NB4 (cell line): ENCODE results near the gene ATXN2L.
"Not testable (repeated sequence)": the region's sequence is repeated elsewhere in the genome, so short reads cannot be mapped to it uniquely, and the experiment has no call there.

Experiments
- DNase-seq: peaks from one replicate; pipeline ENCODE4 v3.0.0; 2010; ENCODE audit warnings: low read depth
- H3K4me3 ChIP-seq: one replicate; pipeline ENCODE4 v1.5.1; 2011; ENCODE audit warnings: mild to moderate bottlenecking, low read depth, low read length, moderate library complexity
- MYC ChIP-seq: IDR thresholded peaks from 2 replicates; pipeline ENCODE4 v1.6.1; 2011; ENCODE audit warnings: low read depth, low read length
- POLR2A ChIP-seq: IDR thresholded peaks from 2 replicates; pipeline ENCODE4 v1.6.1; 2011; ENCODE audit warnings: mild to moderate bottlenecking; ENCODE audit not compliant: insufficient read length; ENCODE audit errors: extremely low read depth
- TF ChIP-seq, protein P1 (sequence below): IDR thresholded peaks from 2 replicates; pipeline ENCODE4 v1.6.1; 2011; ENCODE audit warnings: low read depth, low read length
- TF ChIP-seq, protein P2 (sequence below): IDR thresholded peaks from one replicate; pipeline ENCODE4 v1.5.1; 2012; ENCODE audit warnings: low read depth, low read length

ATXN2L gene

DNA sequence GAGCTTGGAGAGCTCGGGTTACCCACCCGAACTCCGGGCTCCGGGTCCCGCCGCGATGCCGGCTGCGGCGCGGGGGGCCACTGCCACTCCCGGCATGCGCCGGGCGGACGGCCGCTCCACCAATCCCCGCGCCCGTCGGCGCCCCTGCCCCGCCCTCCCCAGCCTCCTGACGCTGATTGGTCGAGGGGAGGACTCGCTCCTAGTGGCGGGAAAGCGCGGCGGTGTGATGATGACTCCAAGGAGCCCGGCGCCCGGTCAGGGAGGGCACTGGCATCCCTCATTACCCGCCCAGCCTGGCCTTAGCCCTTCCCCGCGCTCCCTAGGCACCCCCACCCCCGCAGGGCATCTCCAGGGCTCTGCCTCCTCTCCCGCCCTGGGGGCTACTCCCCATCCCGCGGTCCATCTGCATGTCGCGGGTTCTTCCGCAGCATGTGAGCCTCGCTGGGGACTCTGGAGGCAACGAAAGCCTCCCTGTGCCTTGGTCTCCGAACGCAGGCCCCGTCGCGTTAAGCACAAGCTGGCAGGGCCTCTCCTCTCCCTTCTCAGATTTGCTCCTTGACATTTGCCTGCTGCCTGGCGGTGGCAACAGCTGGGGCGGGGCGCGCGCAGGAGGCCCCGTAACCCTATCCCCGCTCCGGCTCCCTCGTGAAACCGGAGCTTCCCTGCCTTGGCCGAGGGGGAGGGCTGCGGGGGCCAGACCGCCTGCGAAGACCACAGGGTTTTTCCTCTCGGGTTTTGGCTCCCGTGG, 57.2 kb downstream of the ATXN2L start:
- H3K4me3 ChIP-seq, result peak overlapping the region; percentile 62
- DNase-seq, result peak; percentile 78
- TF ChIP-seq POLR2A, result no peak
- TF ChIP-seq, protein P1, sequence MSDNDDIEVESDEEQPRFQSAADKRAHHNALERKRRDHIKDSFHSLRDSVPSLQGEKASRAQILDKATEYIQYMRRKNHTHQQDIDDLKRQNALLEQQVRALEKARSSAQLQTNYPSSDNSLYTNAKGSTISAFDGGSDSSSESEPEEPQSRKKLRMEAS, result no peak
- no peak for TF ChIP-seq MYC
- TF ChIP-seq, protein P2, sequence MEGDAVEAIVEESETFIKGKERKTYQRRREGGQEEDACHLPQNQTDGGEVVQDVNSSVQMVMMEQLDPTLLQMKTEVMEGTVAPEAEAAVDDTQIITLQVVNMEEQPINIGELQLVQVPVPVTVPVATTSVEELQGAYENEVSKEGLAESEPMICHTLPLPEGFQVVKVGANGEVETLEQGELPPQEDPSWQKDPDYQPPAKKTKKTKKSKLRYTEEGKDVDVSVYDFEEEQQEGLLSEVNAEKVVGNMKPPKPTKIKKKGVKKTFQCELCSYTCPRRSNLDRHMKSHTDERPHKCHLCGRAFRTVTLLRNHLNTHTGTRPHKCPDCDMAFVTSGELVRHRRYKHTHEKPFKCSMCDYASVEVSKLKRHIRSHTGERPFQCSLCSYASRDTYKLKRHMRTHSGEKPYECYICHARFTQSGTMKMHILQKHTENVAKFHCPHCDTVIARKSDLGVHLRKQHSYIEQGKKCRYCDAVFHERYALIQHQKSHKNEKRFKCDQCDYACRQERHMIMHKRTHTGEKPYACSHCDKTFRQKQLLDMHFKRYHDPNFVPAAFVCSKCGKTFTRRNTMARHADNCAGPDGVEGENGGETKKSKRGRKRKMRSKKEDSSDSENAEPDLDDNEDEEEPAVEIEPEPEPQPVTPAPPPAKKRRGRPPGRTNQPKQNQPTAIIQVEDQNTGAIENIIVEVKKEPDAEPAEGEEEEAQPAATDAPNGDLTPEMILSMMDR, result no peak

DNA sequence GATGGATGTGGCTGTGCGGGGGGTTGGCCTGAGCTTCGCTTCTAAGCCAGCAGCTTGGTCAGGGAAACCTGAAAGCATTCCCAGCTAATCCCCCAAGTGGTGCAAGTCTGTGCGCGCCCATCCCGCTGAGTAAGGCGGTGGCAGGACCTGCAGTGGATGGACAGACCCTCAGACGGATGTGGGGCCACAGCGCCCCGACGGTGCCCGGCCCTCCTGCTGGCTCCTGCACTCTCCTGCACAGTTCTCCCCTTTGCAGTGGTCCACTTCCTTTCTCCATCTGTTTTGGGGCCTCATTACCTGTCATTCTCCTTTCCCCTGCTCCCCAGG, 57.8 kb downstream of the ATXN2L start:
- DNase-seq, result no peak
- TF ChIP-seq, protein P2, result no peak
- TF ChIP-seq POLR2A, result no peak
- TF ChIP-seq MYC, result no peak
- TF ChIP-seq, protein P1, result no peak
- H3K4me3 ChIP-seq, result no peak overlapping the region

DNA sequence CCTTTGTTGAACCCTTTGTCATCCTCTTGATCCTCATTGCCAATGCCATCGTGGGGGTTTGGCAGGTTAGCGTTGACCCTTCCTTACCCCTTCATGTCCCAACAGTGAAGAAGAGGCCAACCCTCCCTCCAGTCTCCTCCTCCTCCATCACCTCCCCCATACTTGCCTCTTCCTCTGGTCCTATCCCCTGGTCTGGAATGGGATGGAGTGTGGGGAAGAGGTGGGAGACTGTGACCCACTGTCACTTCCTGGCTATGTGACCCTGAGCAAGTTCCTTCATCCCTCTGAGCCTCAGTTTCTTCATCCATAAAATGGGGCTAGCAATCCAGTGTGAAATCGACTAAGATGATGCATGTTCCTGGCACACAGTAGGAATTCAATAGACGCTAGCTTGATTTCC, 58.2 kb downstream of the ATXN2L start:
- no peak for TF ChIP-seq MYC
- TF ChIP-seq, protein P1, result no peak
- H3K4me3 ChIP-seq, result no peak overlapping the region
- DNase-seq, result no peak

DNA sequence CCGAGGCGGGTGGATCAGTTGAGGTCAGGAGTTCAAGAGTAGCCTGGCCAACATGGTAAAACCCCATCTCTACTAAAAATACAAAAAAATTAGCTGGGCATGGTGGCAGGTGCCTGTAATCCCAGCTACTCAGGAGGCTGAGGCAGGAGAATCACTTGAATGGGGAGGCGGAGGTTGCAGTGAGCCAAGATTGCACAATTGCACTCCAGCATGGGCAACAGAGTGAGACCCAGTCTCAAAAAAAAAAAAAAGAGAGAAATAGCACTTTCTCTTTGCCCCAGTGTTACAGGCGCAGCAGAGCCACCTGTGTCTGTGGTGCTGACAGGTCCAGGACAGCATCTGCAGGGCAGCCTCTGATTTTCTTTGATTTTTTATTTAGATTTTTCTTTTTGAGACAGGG, 58.8 kb downstream of the ATXN2L start:
- DNase-seq, H3K4me3 ChIP-seq: not testable (repeated sequence)

DNA sequence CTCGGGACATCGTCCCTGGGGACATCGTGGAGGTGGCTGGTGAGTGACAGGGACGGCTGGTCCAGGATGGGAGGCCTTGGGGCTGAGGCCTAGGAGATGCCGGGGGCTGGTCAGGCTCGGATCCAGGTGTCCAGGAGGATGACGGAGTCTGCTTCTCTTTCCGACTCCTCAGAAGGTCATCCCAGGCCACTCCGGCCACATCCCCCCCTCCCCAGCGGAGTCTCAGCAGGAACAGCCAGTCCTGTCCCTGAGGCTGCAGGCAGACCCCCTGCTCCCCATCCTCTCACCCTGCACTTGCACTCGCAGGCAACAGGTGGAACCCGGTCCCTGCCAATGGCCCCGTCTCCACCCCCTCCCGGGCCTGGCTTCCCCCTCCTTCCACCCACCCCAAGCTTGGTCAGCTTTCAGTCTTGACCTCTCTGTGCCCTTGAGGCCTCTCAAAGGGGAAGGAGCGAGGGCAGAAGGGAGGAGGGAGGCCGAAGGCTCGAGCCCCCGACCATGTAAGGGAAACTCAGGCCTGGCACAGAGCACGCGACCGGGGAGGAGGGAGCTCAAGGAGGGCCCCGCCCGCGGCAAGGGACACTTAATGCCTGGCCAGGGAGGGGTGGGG, 59.9 kb downstream of the ATXN2L start:
- no peak for DNase-seq
- H3K4me3 ChIP-seq, result no peak overlapping the region
- no peak for TF ChIP-seq POLR2A
- TF ChIP-seq, protein P1, result no peak
- TF ChIP-seq MYC, result no peak
- TF ChIP-seq, protein P2, result no peak

DNA sequence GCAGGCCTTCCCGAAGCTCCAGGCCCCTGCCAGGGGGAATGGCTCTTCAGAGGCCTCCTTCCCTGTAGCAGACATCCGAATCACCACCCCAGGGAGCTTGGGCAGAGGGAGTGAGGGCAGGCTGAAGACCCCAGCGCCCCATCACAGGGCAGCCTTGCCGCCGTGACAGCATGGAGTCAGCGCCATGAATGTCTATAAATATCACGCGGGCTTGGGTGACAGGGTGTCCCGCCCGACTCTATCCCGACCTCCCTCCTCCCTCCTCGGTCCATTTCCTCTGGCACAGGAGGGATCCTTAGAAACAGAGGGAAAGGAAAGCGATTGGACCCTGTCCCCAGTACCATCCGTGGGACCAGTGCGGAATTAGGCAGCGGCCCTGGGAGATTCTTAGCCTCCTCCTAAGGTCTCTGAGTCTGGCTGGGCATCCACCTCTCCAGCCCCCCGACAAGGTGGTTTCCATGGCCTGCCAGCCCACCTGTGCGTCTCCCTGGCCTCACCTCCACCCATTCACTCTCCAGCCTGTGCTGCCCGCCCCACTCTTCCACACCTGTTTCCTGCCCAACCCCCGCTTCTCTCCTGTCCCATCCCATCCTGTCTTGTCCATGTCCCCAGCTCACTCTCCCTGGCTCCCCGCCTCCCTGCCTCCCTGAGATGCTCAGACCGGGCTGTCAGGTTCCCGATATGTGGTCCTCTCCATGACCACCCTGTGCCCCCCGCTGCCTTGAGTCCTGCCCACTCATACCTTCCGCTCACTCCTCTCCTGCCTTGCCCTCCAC, 60.6 kb downstream of the ATXN2L start:
- no peak for DNase-seq
- no peak overlapping the region for H3K4me3 ChIP-seq
- no peak for TF ChIP-seq POLR2A
- TF ChIP-seq, protein P1, result no peak
- TF ChIP-seq, protein P2, result no peak
- TF ChIP-seq MYC, result no peak
